A204.1 (cell line): Measurements from ENCODE around the gene C18orf63.

ENCODE experiments used
- FAIRE-seq: peaks from 2 replicates; lab custom pipeline; 2012; peaks lifted over from hg19 to GRCh38; lab: Jason Lieb, UNC

Gene C18orf63

DNA sequence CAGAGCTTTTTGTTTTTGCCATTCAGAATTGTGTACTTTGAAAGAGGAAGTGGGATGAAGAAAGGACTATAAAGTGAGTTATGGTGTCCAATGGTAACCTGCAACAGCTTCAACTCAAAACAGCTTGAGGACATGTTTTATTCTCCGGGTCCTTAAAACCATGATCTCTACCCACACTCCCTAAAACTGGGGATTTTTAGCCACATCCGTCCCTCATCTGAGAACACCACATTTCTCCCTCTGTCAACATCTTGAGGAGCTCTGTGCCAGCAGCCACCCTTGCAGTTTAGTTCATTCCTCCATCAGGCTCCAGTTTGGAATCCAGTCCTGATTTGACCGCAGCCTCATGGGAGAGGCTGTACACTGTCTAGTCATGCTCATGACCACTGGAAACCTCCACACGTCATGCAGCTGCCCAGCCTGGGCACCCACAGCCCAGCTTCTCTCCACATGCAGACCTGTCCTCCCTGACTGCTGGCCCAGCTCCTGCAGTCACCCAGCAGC lies 62.6 kb downstream of the C18orf63 start:
- FAIRE-seq: no peak

GRCh38 chr18:74380916-74381315 lies 65.3 kb downstream of the C18orf63 start:
- no peak for FAIRE-seq

DNA sequence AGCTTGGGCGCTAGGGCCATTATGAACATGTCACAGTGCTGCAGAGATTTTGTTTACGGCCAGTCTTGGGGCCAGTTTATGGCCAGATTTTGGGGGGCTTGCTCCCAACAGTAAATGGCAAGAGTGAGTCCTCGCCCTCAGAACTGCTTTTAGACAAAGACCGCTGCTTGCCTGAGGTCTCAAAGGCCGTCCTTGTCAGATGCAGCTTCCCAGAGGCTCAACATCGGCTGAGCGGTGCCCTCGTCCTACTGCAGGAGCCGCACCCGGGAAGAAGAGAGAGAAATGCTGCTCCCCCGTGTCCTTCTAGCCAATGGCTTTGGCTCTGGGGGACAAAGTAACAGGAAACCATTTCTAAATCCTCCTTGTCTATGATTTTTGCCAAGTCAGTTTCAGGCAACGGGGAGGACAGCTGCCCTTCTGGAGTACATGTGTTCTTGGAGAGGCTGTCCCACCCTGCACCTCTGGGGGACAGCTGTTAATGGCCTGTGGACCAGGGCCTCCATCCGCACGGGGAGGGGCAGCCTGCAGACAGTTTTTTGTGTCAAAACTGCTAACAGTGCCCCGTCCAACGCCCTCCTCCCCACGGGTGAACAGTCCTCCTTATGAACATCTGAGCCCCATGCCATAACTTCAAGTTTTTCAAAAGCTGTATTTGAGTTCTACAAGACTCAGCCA lies 66.1 kb downstream of the C18orf63 start:
- no peak for FAIRE-seq

- FAIRE-seq: no peak
These were observed 66.9 kb downstream of the C18orf63 start for GRCh38 chr18:74382481-74383017.

GRCh38 chr18:74387383-74387782 lies 71.7 kb downstream of the C18orf63 start:
- no peak for FAIRE-seq

GRCh38 chr18:74388227-74388626 lies 72.6 kb downstream of the C18orf63 start:
- FAIRE-seq: no peak

- FAIRE-seq: no peak
These were observed 73.7 kb downstream of the C18orf63 start for GRCh38 chr18:74389171-74389927.

DNA sequence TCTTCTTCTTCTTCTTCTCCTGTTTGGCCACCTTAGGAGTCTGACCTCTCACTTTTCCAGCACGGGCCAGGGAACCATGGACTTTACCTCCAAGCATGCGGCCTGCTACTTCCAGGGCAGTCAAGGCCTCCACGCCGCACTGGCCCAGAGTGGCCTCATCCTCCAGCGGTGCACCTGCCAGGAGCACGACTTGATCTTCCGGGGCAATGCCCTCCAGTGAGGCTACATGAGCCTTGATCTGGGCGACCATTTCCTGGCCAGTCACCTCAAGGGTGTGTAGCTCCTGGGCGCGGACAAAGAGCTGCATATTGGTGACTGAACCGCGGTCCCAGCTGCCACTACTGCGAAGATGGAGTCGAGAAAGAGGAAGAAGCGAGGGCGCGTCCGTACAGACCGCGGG lies 74.4 kb downstream of the C18orf63 start:
- no peak for FAIRE-seq

- no peak for FAIRE-seq
These were observed 75.3 kb downstream of the C18orf63 start for GRCh38 chr18:74390900-74391299.

DNA sequence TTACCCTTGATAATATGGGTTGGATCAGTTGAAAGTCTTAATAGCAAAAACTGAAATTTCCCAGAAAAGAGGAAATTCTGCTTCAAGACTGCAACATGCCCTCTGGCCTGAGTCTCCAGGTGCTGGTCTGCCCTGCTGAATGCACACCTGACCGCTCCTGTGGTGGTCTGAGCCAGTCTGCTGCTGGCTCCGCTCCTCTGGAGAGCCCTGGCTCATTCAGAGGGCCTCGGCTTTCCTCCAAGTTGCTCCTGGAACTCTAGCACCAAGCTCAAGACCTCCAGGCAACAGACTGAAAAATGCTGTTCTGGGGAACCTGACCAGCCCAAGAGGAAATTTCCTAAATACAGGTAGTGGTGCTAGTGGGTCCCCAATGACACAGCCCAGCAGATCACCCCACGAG lies 76.7 kb downstream of the C18orf63 start:
- FAIRE-seq: no peak

DNA sequence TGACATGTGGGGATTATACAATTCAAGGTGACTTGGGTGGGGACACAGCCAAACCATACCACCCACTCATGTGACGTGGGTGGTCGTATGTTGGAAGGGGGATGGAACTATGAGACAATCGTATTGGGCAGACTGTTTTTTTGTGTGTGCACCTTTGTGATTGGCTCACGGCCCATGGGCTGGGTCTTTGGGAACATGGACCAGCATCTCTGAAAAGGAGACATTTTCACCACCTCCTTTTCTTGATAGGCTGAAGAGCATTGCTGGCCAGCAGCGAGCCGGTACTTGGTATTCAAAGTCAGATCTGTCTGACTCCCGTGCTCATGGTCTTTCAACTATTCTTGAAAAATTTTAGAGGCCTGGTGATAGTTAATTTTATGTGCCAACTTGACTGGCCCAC lies 79.4 kb downstream of the C18orf63 start:
- no peak for FAIRE-seq

- FAIRE-seq: no peak
These were observed 80.1 kb downstream of the C18orf63 start for GRCh38 chr18:74395648-74396154.

DNA sequence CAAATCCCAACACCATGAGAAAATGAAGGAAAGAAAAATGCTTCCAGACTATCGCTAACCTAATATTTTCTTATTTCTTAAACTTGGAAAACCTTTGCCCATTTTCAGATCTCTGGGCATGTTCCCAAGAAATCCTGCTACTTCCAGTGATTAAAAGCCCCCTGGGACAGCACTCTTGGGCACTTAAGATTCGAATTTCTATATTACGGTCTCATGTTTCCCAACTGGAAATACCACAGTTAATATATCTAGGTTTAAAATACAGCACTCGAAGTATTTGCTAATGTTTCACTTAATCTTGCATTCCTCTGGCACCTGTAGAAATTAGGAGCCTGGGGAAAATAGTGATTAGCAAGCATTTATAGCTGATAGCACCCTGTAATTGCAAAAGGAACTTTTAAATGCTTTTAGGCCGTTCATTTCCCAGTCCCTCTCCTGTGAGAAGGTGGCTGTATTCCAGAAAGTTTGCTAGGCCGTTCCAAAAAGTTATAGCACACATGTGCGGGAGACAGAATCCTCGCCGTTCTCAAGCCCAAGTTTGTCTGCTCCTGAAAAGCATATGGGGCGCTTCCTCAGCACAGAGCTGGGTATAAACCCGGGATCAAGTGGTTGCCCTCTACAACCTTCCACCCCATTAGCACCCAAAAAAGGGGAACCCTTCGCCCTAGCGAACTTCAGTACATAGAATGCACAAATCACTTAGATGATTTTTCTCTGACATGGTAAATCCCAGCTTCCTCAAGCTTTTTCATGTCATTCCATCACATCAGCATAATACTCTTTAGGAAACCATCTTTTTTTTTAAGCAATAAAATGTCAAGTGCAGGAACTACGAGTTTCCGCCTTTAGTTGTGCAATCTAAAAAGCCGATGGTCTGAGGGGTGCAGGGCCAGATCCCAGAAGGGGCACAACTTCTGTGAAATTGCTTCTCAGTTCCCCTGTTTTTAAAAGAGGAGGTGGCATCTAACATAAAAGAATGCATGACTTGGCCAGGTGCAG lies 80.8 kb downstream of the C18orf63 start:
- no peak for FAIRE-seq

DNA sequence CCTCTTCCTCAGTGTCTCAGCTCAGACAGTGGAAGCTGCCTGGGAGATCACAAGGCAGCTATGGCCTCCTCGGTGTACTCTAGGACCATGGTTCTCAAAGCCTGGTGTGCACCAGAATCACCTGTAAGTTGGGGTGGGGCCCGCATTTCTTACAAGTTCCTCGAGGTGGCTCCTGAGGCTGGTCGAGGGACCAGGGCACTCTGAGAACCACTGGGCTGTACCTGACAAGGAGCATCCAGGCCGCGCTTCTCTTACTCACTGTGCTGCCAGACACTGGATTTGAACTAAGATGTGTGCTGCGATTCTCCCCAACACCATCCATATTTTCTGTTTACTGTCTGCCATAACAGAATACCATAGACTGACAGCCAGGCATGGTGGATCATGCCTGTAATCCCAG lies 81.9 kb downstream of the C18orf63 start:
- no peak for FAIRE-seq

- no peak for FAIRE-seq
These were observed 83.7 kb downstream of the C18orf63 start for GRCh38 chr18:74399091-74399887.

DNA sequence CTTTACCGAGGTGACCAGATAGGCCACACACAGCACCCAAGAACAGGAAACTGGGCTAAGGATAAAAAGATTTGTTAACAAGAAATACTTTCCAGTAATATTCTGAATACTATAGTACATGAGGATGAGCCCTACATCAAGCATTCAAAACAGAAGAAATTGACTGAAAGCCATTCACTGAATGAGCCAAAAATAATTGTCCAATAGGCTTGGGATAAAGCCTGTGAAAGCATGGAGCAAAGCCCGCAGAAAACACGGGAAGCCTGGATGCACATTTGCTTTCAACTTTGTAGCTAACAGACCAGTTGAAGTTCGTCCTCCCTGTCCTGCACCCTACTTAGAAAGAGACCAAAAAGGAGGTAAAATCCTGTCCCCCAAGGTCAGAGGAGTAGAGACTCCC lies 85.2 kb downstream of the C18orf63 start:
- no peak for FAIRE-seq

- no peak for FAIRE-seq
These were observed 87.3 kb downstream of the C18orf63 start for GRCh38 chr18:74402806-74403433.

- FAIRE-seq: no peak
These were observed 92.2 kb downstream of the C18orf63 start for GRCh38 chr18:74407888-74408287.
